ENCODE measurements around the gene MRPS5. TPM values are rescaled to one million over a fixed set of nuclear protein-coding genes. Genes with fewer than 3 reads are reported as not detected.
A peak's percentile ranks its signal among the peaks of the same experiment; 100 is the strongest.

The MRPS5 gene
- total RNA-seq, 2 experiments from 2014 or later, result 89.6 to 90.2 TPM

- H3K4me3 ChIP-seq (ENCODE audit: low read depth, low read length, poor library complexity, severe bottlenecking), result no peak overlapping the region
- H3K4me1 ChIP-seq (ENCODE audit: insufficient read depth, low read length, poor library complexity, severe bottlenecking), result peaks cover 16% of the 10 kb centered on the region
- H3K9me2 ChIP-seq (ENCODE audit: insufficient read depth, low read length), result no peaks in the 10 kb centered on the region
- ChIA-PET POLR2A (interaction anchor here (0.7 to 1.2 kb wide), 2 partner anchors 11 to 50 kb away, joined by 3 to 4 read pairs; partner anchors contain the start of gene ZNF2), CTCF (ENCODE audit: unreplicated experiment) (interaction anchor here (0.8 kb wide), 1 partner anchor 13 kb away, joined by 4 read pairs; no protein-coding TSS in a partner anchor)
- 0 out of 2 replicates have a peak, but pooled peaks cover 3% of the 10 kb centered on the region for H4K20me1 ChIP-seq (ENCODE audit: insufficient read depth, low read length)
- peaks cover 4% of the 10 kb centered on the region; the same call in 1 of the 2 replicates for H3K9me3 ChIP-seq (ENCODE audit: low read length)
- intact Hi-C loops (cut with micrococcal nuclease; ENCODE audit: unreplicated experiment), result loop anchor here (5.0 kb wide), 2 partner anchors 38 to 93 kb away; no protein-coding TSS in a partner anchor
- no peak overlapping the region for H3K27ac ChIP-seq (ENCODE audit: low read depth, low read length, poor library complexity, severe bottlenecking)
- BruUV-seq (replicated peaks), result no TSS peak
- DNase-seq (ENCODE audit: low spot score), result peak; percentile 57
- peaks cover 98% of the 10 kb centered on the region for H3K36me3 ChIP-seq (ENCODE audit: insufficient read depth, low read length)
- no peak overlapping the region for H3K4me2 ChIP-seq (ENCODE audit: low read length)
- TF ChIP-seq EZH2phosphoT487 (IDR thresholded peaks at IDR 0.05; ENCODE audit: borderline replicate concordance, low read depth, low read length), result no peak
- TF ChIP-seq CTCF (conservative IDR thresholded peaks at IDR 0.05; ENCODE audit: low read length), result peak; percentile 82
- peaks cover 41% of the 10 kb centered on the region for H3K79me2 ChIP-seq (ENCODE audit: insufficient read depth, low read depth, low read length)
- H2AFZ ChIP-seq (ENCODE audit: low read length), result no peak overlapping the region
Measured at GRCh38 chr2:95115418-95115817, 6.2 kb downstream of the MRPS5 start.

GRCh38 chr2:95113464-95113863, 8.1 kb downstream of the MRPS5 start:
- CTCF ChIA-PET (ENCODE audit: unreplicated experiment), result no interaction called here
- POLR2A ChIA-PET, result no interaction called here
- Histone ChIP-seq H4K20me1 (ENCODE audit: insufficient read depth, low read length) (0 out of 2 replicates have a peak, but pooled peaks cover 4% of the 10 kb centered on the region), H3K9me2 (ENCODE audit: insufficient read depth, low read length) (no peaks in the 10 kb centered on the region), H3K36me3 (ENCODE audit: insufficient read depth, low read length) (peaks cover 97% of the 10 kb centered on the region), H3K4me3 (ENCODE audit: low read depth, low read length, poor library complexity, severe bottlenecking) (no peak overlapping the region), H3K79me2 (ENCODE audit: insufficient read depth, low read depth, low read length) (peaks cover 22% of the 10 kb centered on the region), H3K27ac (ENCODE audit: low read depth, low read length, poor library complexity, severe bottlenecking) (no peak overlapping the region), H2AFZ (ENCODE audit: low read length) (no peak overlapping the region), H3K4me2 (ENCODE audit: low read length) (no peak overlapping the region), H3K9me3 (ENCODE audit: low read length) (no peaks in the 10 kb centered on the region), H3K4me1 (ENCODE audit: insufficient read depth, low read length, poor library complexity, severe bottlenecking) (no peaks in the 10 kb centered on the region)
- no peak for DNase-seq (ENCODE audit: low spot score)
- TF ChIP-seq EZH2phosphoT487 (IDR thresholded peaks at IDR 0.05; ENCODE audit: borderline replicate concordance, low read depth, low read length) (no peak), CTCF (conservative IDR thresholded peaks at IDR 0.05; ENCODE audit: low read length) (no peak)
- intact Hi-C loops (cut with micrococcal nuclease; ENCODE audit: unreplicated experiment), result no loop called here
- no TSS peak for BruUV-seq (replicated peaks)

- intact Hi-C loops (cut with micrococcal nuclease; ENCODE audit: unreplicated experiment), result no loop called here
- H3K9me3 ChIP-seq (ENCODE audit: low read length), result no peaks in the 10 kb centered on the region
- BruUV-seq (replicated peaks), result no TSS peak
- no peak overlapping the region for H3K4me2 ChIP-seq (ENCODE audit: low read length)
- H3K4me1 ChIP-seq (ENCODE audit: insufficient read depth, low read length, poor library complexity, severe bottlenecking), result no peaks in the 10 kb centered on the region
- peaks cover 6% of the 10 kb centered on the region; the same call in 1 of the 2 replicates for H3K79me2 ChIP-seq (ENCODE audit: insufficient read depth, low read depth, low read length)
- ChIA-PET CTCF (ENCODE audit: unreplicated experiment) (no interaction called here), POLR2A (no interaction called here)
- H2AFZ ChIP-seq (ENCODE audit: low read length), result no peak overlapping the region
- peaks cover 98% of the 10 kb centered on the region for H3K36me3 ChIP-seq (ENCODE audit: insufficient read depth, low read length)
- DNase-seq (ENCODE audit: low spot score), result no peak
- no peak overlapping the region for H3K27ac ChIP-seq (ENCODE audit: low read depth, low read length, poor library complexity, severe bottlenecking)
- no peaks in the 10 kb centered on the region for H3K9me2 ChIP-seq (ENCODE audit: insufficient read depth, low read length)
- TF ChIP-seq EZH2phosphoT487 (IDR thresholded peaks at IDR 0.05; ENCODE audit: borderline replicate concordance, low read depth, low read length) (no peak), CTCF (conservative IDR thresholded peaks at IDR 0.05; ENCODE audit: low read length) (no peak)
- no peak overlapping the region for H3K4me3 ChIP-seq (ENCODE audit: low read depth, low read length, poor library complexity, severe bottlenecking)
- 0 out of 2 replicates have a peak, but pooled peaks cover 4% of the 10 kb centered on the region for H4K20me1 ChIP-seq (ENCODE audit: insufficient read depth, low read length)
Measured at GRCh38 chr2:95110395-95110794, 11.2 kb downstream of the MRPS5 start.

Data from OCI-LY7 (cell line).